Activated CD4-positive, alpha-beta memory T cell treated with anti-CD3 and anti-CD28 coated beads, Interleukin-2, amount 10 ng/mL, durations not matched to agents 7 days and 5 days (primary cell): Measurements from ENCODE around the gene TMEM253. TPM values are rescaled to one million over a fixed set of nuclear protein-coding genes. Genes with fewer than 3 reads are reported as not detected.

Source experiments
- CTCF ChIA-PET: fragments of 350-600 bp; sonication (Branson Sonifier 250); formaldehyde crosslinking; loops from one replicate; lab custom pipeline; 2021; ENCODE audit warnings: antibody characterized with exemption, inconsistent platforms; lab: Charles Lee
- POLR2A ChIA-PET: fragments of 350-600 bp; sonication (Branson Sonifier 250); formaldehyde crosslinking; loops from one replicate; lab custom pipeline; 2021; ENCODE audit warnings: antibody characterized with exemption; lab: Charles Lee
- DNase-seq: peaks from one replicate; pipeline ENCODE4 v3.0.0-alpha.2; 2020
- H3K27ac Mint-ChIP-seq: one replicate; pipeline ENCODE4 v1.8.0; 2021; ENCODE audit warnings: mild to moderate bottlenecking, mixed read lengths
- H3K27me3 Mint-ChIP-seq: one replicate; pipeline ENCODE4 v1.8.0; 2021; ENCODE audit warnings: mixed read lengths
- H3K36me3 Mint-ChIP-seq: one replicate; pipeline ENCODE4 v1.8.0; 2021; ENCODE audit warnings: low read depth, mixed read lengths
- H3K4me1 Mint-ChIP-seq: one replicate; pipeline ENCODE4 v1.8.0; 2021; ENCODE audit warnings: mixed read lengths
- H3K4me3 Mint-ChIP-seq: one replicate; pipeline ENCODE4 v1.8.0; 2021; ENCODE audit warnings: mild to moderate bottlenecking, mixed read lengths
- H3K9me3 Mint-ChIP-seq: one replicate; pipeline ENCODE4 v1.8.0; 2021; ENCODE audit warnings: mixed read lengths
- total RNA-seq, 2 experiments: library from RNA; stranded (reverse); gene quantifications; one replicate each; pipeline ENCODE4 v1.2.3, GENCODE V29; 2021

Gene TMEM253
- total RNA-seq, 2 experiments from 2014 or later = not detected

DNA sequence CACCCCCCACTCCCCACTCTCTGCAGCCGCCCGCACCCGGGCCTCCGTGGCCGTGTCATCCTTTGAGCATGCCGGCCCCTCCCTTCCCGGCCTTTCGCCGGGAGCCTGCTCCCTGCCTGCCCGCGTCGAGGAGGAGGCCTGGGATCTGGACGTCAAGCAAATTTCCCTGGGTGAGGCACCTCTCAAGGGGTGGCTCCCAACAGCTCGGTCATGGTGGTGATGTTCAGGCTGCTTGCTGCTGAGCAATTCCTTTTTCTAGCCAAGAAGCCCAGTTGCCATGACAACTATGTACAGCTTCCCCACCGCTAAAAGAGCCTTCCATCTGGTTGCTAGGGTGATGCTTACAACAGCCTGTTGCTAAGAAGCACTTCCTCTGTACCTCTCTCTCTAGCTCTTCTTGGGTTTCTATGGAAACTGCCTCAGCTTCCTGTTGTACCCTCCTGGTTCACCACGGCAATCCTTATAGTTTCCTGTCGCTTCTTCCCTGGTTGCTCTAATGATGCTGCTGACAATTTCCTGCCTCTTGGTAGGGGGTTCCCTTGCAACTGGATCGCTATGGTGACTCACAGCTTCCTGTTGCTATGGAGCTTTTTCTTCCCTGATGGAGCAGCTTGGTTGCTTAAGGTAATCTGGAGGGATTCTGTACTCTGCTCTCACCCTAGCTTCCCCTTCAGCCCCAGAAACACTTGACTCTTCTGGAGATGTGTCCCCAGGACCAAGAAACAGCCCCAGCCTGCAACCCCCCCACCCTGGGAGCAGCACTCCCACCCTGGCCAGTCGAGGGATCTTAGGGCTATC, 13.4 kb upstream of the TMEM253 start:
- peaks cover 24% of the 10 kb centered on the region for H3K4me1 Mint-ChIP-seq
- H3K9me3 Mint-ChIP-seq = no peaks in the 10 kb centered on the region
- no peak overlapping the region for H3K27ac Mint-ChIP-seq
- ChIA-PET POLR2A (interaction anchor here (1.0 to 4.1 kb wide), 7 partner anchors 9 to 177 kb away, joined by 3 to 31 read pairs (median 4); partner anchors contain the start of gene ARHGEF40), CTCF (interaction anchor here (0.8 to 5.1 kb wide), 11 partner anchors 9 to 82 kb away, joined by 3 to 81 read pairs (median 4); partner anchors contain the start of genes NDRG2 and TMEM253)
- H3K4me3 Mint-ChIP-seq = no peak overlapping the region
- no peaks in the 10 kb centered on the region for H3K36me3 Mint-ChIP-seq
- peak; percentile 64 for DNase-seq
- H3K27me3 Mint-ChIP-seq = no peaks in the 10 kb centered on the region

- DNase-seq = no peak
- Mint-ChIP-seq H3K4me3 (no peak overlapping the region), H3K4me1 (peaks cover 28% of the 10 kb centered on the region), H3K9me3 (no peaks in the 10 kb centered on the region), H3K36me3 (no peaks in the 10 kb centered on the region), H3K27ac (no peak overlapping the region), H3K27me3 (no peaks in the 10 kb centered on the region)
- ChIA-PET POLR2A (interaction anchor here (2.0 to 4.1 kb wide), 3 partner anchors 14 to 20 kb away, joined by 6 to 31 read pairs (median 19); partner anchors contain the start of gene ARHGEF40), CTCF (interaction anchor here (1.0 to 5.1 kb wide), 9 partner anchors 11 to 118 kb away, joined by 3 to 81 read pairs (median 9); partner anchors contain the start of genes ARHGEF40 and TMEM253)
These were observed 12.2 kb upstream of the TMEM253 start for GRCh38 chr14:21088687-21089086.

DNA sequence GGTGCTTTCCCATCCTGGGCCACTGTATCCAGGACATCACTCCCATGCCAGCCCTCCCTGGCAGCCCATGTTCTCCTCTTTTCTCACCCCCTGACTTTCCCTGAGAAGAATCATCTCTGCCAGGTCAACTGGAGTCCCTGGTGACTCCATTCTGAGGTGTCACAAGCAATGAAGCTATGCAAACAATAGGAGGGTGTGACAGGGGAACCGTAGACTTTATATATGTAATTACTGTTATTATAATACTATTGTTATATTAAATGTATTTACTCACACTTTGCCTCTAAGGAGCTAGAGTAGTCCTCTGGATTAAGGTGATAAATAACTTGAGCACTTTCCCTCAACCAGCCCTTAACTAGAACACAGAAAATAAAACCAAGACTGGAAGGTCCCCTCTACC, 11.6 kb upstream of the TMEM253 start:
- DNase-seq = no peak

GRCh38 chr14:21089877-21090193, 11.0 kb upstream of the TMEM253 start:
- ChIA-PET CTCF (interaction anchor here (0.7 to 5.1 kb wide), 12 partner anchors 10 to 119 kb away, joined by 3 to 81 read pairs (median 4); partner anchors contain the start of genes ARHGEF40 and TMEM253), POLR2A (interaction anchor here (3.1 to 4.1 kb wide), 2 partner anchors 13 to 19 kb away, joined by 19 to 31 read pairs; partner anchors contain the start of gene ARHGEF40)
- DNase-seq = no peak
- H3K4me3 Mint-ChIP-seq = no peak overlapping the region
- no peaks in the 10 kb centered on the region for H3K27me3 Mint-ChIP-seq
- H3K9me3 Mint-ChIP-seq = no peaks in the 10 kb centered on the region
- H3K4me1 Mint-ChIP-seq = peaks cover 28% of the 10 kb centered on the region
- H3K36me3 Mint-ChIP-seq = no peaks in the 10 kb centered on the region
- H3K27ac Mint-ChIP-seq = no peak overlapping the region

More for the DNA sequence above, 11.6 kb upstream of the TMEM253 start:
- H3K4me1 Mint-ChIP-seq = peaks cover 28% of the 10 kb centered on the region
- CTCF ChIA-PET = interaction anchor here (0.9 to 5.1 kb wide), 11 partner anchors 10 to 118 kb away, joined by 3 to 81 read pairs (median 4); partner anchors contain the start of genes ARHGEF40 and TMEM253
- no peaks in the 10 kb centered on the region for H3K9me3 Mint-ChIP-seq
- H3K27me3 Mint-ChIP-seq = no peaks in the 10 kb centered on the region
- no peak overlapping the region for H3K27ac Mint-ChIP-seq
- POLR2A ChIA-PET = interaction anchor here (2.0 to 4.1 kb wide), 3 partner anchors 14 to 21 kb away, joined by 6 to 31 read pairs (median 19); partner anchors contain the start of gene ARHGEF40
- H3K4me3 Mint-ChIP-seq = no peak overlapping the region
- H3K36me3 Mint-ChIP-seq = no peaks in the 10 kb centered on the region

DNA sequence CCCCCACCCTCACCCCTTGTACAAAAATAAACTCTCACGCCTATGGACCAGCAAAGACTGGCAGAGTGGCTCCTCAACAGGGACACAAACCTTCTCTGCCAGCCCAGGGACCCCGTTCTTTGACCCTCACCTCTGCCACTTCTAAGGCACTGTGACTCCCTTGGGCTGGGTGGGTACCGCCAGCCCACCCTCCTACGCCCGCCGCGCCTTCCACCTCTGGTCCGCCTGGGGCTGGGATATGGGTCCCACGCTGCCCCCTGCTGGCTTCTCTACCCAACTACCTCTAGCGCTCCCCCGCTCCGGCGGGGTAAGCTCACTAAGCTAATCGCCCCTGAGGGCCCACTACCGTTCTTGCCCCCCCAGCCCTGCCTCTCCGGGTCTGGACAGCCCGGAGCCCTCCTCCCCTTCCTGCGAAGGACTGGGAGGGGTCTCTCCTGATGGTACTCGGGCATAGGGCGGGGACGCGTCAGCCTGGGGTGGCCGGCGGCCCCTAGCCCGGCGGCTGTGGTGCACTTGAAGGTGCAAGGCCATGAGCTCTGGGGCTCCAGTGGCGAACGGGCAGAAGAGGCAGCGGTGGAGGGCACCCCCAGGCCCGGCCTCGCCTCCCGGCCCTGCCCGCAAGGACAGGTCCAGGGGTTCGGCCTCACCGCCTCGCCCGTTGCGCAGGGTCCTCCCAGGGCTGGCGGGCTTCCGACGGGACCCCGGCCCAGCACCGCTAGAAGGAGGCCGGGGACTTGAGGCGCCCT, 10.5 kb upstream of the TMEM253 start:
- ChIA-PET POLR2A (interaction anchor here (1.0 to 4.1 kb wide), 2 partner anchors 14 to 19 kb away, joined by 3 to 19 read pairs; partner anchors contain the start of gene ARHGEF40), CTCF (interaction anchor here (0.6 to 5.1 kb wide), 9 partner anchors 11 to 119 kb away, joined by 3 to 81 read pairs (median 3); partner anchors contain the start of gene TMEM253)
- Mint-ChIP-seq H3K27me3 (no peaks in the 10 kb centered on the region), H3K27ac (no peak overlapping the region), H3K4me1 (peaks cover 28% of the 10 kb centered on the region), H3K4me3 (no peak overlapping the region), H3K36me3 (no peaks in the 10 kb centered on the region), H3K9me3 (no peaks in the 10 kb centered on the region)
- no peak for DNase-seq

DNA sequence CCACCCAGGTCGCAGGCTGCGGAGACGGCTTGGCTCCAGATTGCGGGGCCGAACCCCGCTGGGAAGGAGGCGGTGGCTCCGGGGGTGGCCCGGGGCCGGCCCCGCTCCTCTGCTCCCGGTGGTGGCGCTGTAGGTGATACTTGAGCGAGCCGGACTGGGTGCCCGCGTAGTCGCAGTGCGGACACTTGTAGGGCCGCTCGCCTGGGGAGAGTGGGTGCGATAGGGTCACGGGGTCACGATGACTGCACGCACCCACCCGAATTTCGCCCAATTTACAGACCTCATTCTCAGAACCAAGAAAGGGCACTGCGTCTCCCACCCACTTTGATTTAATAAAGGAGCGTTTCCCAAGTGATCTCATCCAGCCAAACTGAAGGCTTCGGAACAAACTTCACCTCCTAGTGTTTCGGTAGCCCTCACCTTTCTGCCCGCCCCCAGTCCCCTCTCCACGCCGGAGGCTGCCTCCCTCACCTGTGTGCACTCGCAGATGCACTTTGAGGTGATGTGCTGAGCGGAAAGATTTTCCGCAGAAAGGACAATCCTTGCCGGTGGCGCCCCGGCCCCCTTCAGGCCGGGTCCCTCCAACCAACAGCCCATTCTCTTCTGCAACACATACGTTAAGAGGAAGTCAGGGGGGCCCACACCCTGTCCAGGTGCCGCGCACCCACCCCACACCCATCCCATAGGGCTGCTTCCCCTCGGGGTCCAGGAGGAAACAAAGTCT, 9.8 kb upstream of the TMEM253 start:
- Mint-ChIP-seq H3K27ac (no peak overlapping the region), H3K4me3 (no peak overlapping the region), H3K4me1 (peaks cover 28% of the 10 kb centered on the region), H3K36me3 (no peaks in the 10 kb centered on the region), H3K9me3 (no peaks in the 10 kb centered on the region), H3K27me3 (peaks cover 1% of the 10 kb centered on the region)
- POLR2A ChIA-PET = interaction anchor here (1.0 to 4.1 kb wide), 4 partner anchors 13 to 77 kb away, joined by 3 to 22 read pairs (median 13); partner anchors contain the start of gene ARHGEF40
- CTCF ChIA-PET = interaction anchor here (0.6 to 7.8 kb wide), 10 partner anchors 12 to 82 kb away, joined by 3 to 159 read pairs (median 22); partner anchors contain the start of gene TMEM253
- DNase-seq = no peak

DNA sequence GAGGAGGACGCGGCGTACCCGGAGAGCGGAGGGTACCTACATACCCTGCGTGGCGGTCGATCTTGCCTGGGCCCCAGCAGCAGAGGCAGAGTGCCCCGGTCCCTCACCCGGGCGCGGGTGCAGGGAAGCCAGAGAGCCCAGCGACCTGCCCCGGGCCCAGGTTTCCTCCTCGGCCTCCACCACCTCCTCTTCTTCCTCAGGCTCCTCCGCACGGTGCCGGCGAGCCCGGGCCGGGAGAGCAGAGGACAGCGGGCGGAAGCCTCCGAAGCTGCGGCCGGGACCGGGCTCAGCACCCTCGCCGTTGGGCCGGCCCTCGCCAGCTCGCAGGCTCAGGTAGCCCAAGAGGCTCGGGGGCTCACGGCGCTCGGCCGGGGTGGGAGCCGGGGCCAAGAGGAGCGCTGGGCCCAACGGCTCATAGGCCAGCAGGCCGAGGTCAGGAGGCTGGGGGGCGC, 9.0 kb upstream of the TMEM253 start:
- H3K27ac Mint-ChIP-seq = no peak overlapping the region
- H3K36me3 Mint-ChIP-seq = no peaks in the 10 kb centered on the region
- no peak overlapping the region for H3K4me3 Mint-ChIP-seq
- H3K4me1 Mint-ChIP-seq = peaks cover 23% of the 10 kb centered on the region
- H3K27me3 Mint-ChIP-seq = peaks cover 2% of the 10 kb centered on the region
- no peaks in the 10 kb centered on the region for H3K9me3 Mint-ChIP-seq
- DNase-seq = no peak
- POLR2A ChIA-PET = interaction anchor here (1.1 to 2.5 kb wide), 4 partner anchors 12 to 101 kb away, joined by 3 to 22 read pairs (median 6); no protein-coding TSS in a partner anchor
- CTCF ChIA-PET = interaction anchor here (0.9 to 7.8 kb wide), 18 partner anchors 8 to 103 kb away, joined by 3 to 159 read pairs (median 5); partner anchors contain the start of gene TMEM253

DNA sequence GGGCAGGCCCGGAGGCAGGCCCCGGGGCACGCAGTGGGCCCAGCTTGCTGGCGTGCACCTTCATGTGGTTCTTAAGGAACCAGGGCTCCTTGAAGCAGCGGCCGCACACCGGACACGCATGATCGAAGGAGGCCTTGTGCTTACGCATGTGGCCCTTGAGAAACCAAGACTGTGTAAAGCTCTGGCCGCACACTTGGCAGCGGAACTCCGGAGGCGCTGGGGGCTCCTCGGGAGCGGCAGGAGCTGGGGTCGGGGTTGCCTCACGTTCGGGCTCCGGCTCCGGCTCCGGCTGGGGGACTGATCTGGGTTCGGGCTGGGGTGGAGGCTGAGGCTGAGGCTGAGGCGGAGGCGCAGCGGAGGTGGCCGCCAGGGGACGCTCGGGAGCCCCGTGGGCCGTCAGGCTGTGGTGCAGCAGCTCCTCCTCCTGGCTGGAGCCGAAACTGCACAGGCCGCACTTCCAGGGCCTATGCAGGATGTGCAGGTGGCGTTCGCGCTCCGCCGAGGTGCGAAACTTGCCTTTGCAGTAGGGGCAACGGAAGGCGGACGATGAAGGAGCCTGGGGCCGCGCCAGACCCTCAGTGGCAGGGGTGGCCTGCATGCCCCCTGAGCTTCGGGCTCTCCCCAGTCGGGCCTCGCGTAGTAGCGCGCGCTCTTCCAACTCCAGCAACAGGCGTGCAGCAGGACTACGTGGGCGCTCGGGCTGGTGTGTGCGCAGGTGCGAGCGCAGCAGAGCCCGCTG, 8.4 kb upstream of the TMEM253 start:
- H3K4me1 Mint-ChIP-seq = peaks cover 21% of the 10 kb centered on the region
- DNase-seq = peak; percentile 90
- no peak overlapping the region for H3K4me3 Mint-ChIP-seq
- peaks cover 8% of the 10 kb centered on the region for H3K27me3 Mint-ChIP-seq
- no peaks in the 10 kb centered on the region for H3K36me3 Mint-ChIP-seq
- ChIA-PET CTCF (interaction anchor here (0.6 to 7.8 kb wide), 19 partner anchors 9 to 750 kb away, joined by 3 to 159 read pairs (median 5); partner anchors contain the start of gene TMEM253), POLR2A (interaction anchor here (1.1 to 2.5 kb wide), 4 partner anchors 11 to 100 kb away, joined by 3 to 22 read pairs (median 6); no protein-coding TSS in a partner anchor)
- H3K27ac Mint-ChIP-seq = no peak overlapping the region
- H3K9me3 Mint-ChIP-seq = no peaks in the 10 kb centered on the region

GRCh38 chr14:21093018-21093417, 7.8 kb upstream of the TMEM253 start:
- DNase-seq = no peak
- ChIA-PET POLR2A (interaction anchor here (1.1 to 2.5 kb wide), 4 partner anchors 11 to 100 kb away, joined by 3 to 22 read pairs (median 6); no protein-coding TSS in a partner anchor), CTCF (interaction anchor here (0.6 to 7.8 kb wide), 20 partner anchors 9 to 751 kb away, joined by 3 to 159 read pairs (median 4); partner anchors contain the start of gene TMEM253)
- Mint-ChIP-seq H3K36me3 (no peaks in the 10 kb centered on the region), H3K27me3 (peaks cover 9% of the 10 kb centered on the region), H3K9me3 (no peaks in the 10 kb centered on the region), H3K4me3 (no peak overlapping the region), H3K4me1 (peaks cover 16% of the 10 kb centered on the region), H3K27ac (no peak overlapping the region)

DNA sequence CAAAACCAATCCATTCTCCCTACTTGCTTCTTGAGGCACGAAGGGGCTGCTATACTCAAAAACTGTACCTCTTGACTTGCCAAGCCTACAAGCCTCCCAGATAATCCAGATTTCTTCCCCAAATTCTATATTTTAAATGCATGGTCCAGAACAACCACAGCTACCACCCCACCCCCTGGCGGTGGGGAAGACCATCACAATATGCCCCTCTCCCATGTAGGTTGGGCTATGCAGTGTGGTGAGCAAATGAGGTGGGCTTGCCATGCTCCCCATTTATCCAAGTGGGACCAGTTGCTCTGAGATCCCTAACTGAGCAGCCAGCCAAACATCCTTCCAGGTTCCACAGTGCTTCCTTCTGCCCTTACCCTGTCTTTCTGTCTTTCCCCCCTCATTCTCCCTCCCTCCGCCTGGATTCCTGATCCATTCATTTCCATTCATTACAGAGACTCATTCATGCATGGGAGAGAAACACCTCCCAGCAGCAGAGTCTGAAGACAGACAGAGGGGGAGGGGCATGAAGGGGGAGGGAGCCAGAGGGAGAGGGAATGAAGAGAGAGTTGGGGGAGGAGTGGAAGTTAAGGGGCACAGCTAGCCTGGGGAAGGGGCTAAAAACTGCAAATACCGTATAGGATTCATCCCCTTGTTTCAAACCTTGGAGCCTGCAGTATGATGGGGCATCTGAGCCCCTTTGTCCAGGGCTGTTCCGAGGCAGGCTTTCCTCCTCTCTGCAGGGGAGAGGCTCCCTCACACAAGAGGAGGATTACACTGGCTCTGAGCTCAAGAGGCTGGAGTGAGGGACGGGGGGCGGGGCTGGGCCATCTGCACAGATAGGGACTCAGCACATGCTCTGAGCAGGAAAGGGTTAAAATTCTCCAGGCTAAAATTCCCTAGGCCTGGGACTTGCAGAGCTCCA, 6.8 kb upstream of the TMEM253 start:
- H3K27ac Mint-ChIP-seq = no peak overlapping the region
- H3K9me3 Mint-ChIP-seq = no peaks in the 10 kb centered on the region
- DNase-seq = no peak
- H3K27me3 Mint-ChIP-seq = peaks cover 13% of the 10 kb centered on the region
- H3K4me3 Mint-ChIP-seq = no peak overlapping the region
- H3K4me1 Mint-ChIP-seq = peaks cover 15% of the 10 kb centered on the region
- no peaks in the 10 kb centered on the region for H3K36me3 Mint-ChIP-seq
- ChIA-PET CTCF (interaction anchor here (0.7 to 7.8 kb wide), 10 partner anchors 10 to 97 kb away, joined by 3 to 159 read pairs (median 11); partner anchors contain the start of gene TMEM253), POLR2A (interaction anchor here (0.6 to 2.5 kb wide), 4 partner anchors 9 to 79 kb away, joined by 3 to 15 read pairs (median 5); no protein-coding TSS in a partner anchor)
